HEK293T (cell line): ENCODE data around the gene KCNK16.
"Not testable (repeated sequence)": the region's sequence is repeated elsewhere in the genome, so short reads cannot be mapped to it uniquely, and the experiment has no call there.

ENCODE experiments used
- CTCF ChIA-PET: fragments of 350-600 bp; formaldehyde crosslinking; extraction: SDS; loops from one replicate; lab custom pipeline; 2021; ENCODE audit warnings: antibody characterized with exemption, inconsistent platforms; lab: Yijun Ruan, JAX
- POLR2A ChIA-PET: fragments of 350-600 bp; formaldehyde crosslinking; extraction: SDS; loops from one replicate; lab custom pipeline; 2020; ENCODE audit warnings: antibody characterized with exemption, inconsistent platforms; lab: Yijun Ruan, JAX
- DNase-seq: peaks from one replicate; pipeline ENCODE4 v3.0.0; 2012; ENCODE audit warnings: mixed read lengths; ENCODE audit errors: extremely low spot score
- ARNT ChIP-seq: fragments of 450-650 bp; IDR thresholded peaks from 2 replicates; pipeline ENCODE4 v1.6.1; 2017; ENCODE audit warnings: mild to moderate bottlenecking
- BHLHE40 ChIP-seq: fragments of 450-650 bp; IDR thresholded peaks from 2 replicates; pipeline ENCODE4 v1.6.1; 2016; ENCODE audit warnings: mild to moderate bottlenecking, moderate library complexity, borderline replicate concordance
- CTBP1 ChIP-seq: fragments of 450-650 bp; IDR thresholded peaks from 2 replicates; pipeline ENCODE4 v1.6.1; 2016; ENCODE audit warnings: borderline replicate concordance
- ELF4 ChIP-seq: fragments of 450-650 bp; IDR thresholded peaks from 2 replicates; pipeline ENCODE4 v1.6.1; 2017; ENCODE audit warnings: antibody characterized with exemption
- FOXA1 ChIP-seq: fragments of 450-650 bp; IDR thresholded peaks from 2 replicates; pipeline ENCODE4 v1.6.1; 2016; ENCODE audit warnings: mild to moderate bottlenecking
- FOXK2 ChIP-seq: fragments of 450-650 bp; IDR thresholded peaks from 2 replicates; pipeline ENCODE4 v1.6.1; 2016; ENCODE audit warnings: mild to moderate bottlenecking
- FOXM1 ChIP-seq: fragments of 450-650 bp; IDR thresholded peaks from 2 replicates; pipeline ENCODE4 v1.6.1; 2017; ENCODE audit warnings: mild to moderate bottlenecking, borderline replicate concordance
- HDGF ChIP-seq: fragments of 450-650 bp; IDR thresholded peaks from 2 replicates; pipeline ENCODE4 v1.6.1; 2017; ENCODE audit warnings: antibody characterized with exemption, borderline replicate concordance
- L3MBTL2 ChIP-seq: fragments of 450-650 bp; conservative IDR thresholded peaks from 2 replicates; pipeline ENCODE4 v1.6.1; 2016; ENCODE audit warnings: mild to moderate bottlenecking
- LEF1 ChIP-seq: fragments of 450-650 bp; IDR thresholded peaks from 2 replicates; pipeline ENCODE4 v1.6.1; 2017; ENCODE audit warnings: mild to moderate bottlenecking, borderline replicate concordance
- NFRKB ChIP-seq: fragments of 450-650 bp; IDR thresholded peaks from 2 replicates; pipeline ENCODE4 v1.6.1; 2016; ENCODE audit warnings: mild to moderate bottlenecking, moderate library complexity
- SP1 ChIP-seq: fragments of 450-650 bp; IDR thresholded peaks from 2 replicates; pipeline ENCODE4 v1.6.1; 2017
- SUZ12 ChIP-seq: fragments of 450-650 bp; IDR thresholded peaks from 2 replicates; pipeline ENCODE4 v1.6.1; 2016; ENCODE audit warnings: mild to moderate bottlenecking
- TARDBP ChIP-seq: fragments of 450-650 bp; IDR thresholded peaks from 2 replicates; pipeline ENCODE4 v1.6.1; 2016
- ZNF384 ChIP-seq: fragments of 450-650 bp; IDR thresholded peaks from 2 replicates; pipeline ENCODE4 v1.6.1; 2016
- TF ChIP-seq, protein P1 (sequence below): fragments of 450-650 bp; IDR thresholded peaks from 2 replicates; pipeline ENCODE4 v1.6.1; 2016

KCNK16 gene

DNA sequence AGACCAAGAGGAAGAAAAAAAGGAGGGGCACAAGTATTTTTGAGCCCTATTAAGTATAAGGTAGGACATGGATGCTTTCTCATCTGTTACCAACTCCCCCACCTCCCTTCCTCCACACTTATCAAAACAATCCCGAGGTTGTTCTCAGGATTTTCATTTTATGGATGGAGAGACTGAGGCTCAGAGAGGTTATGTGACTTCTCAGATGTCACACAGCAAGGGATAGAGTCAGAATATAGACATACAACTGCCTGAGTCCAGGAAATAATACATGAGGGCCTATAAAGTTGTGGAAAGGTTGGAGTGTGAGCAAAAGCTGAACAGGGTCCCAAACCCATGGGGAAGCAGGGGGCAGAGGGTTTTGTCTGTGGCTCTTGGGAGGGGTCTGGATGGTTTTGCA, 27.6 kb downstream of the KCNK16 start:
- ChIA-PET CTCF (no interaction called here), POLR2A (no interaction called here)
- no peak for DNase-seq
- TF ChIP-seq LEF1: no peak
- TF ChIP-seq, protein P1, sequence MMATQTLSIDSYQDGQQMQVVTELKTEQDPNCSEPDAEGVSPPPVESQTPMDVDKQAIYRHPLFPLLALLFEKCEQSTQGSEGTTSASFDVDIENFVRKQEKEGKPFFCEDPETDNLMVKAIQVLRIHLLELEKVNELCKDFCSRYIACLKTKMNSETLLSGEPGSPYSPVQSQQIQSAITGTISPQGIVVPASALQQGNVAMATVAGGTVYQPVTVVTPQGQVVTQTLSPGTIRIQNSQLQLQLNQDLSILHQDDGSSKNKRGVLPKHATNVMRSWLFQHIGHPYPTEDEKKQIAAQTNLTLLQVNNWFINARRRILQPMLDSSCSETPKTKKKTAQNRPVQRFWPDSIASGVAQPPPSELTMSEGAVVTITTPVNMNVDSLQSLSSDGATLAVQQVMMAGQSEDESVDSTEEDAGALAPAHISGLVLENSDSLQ: no peak
- no peak for TF ChIP-seq CTBP1
- no peak for TF ChIP-seq FOXM1
- TF ChIP-seq FOXA1: no peak
- TF ChIP-seq L3MBTL2: no peak
- no peak for TF ChIP-seq SP1
- no peak for TF ChIP-seq ZNF384
- TF ChIP-seq ARNT: no peak
- no peak for TF ChIP-seq NFRKB

DNA sequence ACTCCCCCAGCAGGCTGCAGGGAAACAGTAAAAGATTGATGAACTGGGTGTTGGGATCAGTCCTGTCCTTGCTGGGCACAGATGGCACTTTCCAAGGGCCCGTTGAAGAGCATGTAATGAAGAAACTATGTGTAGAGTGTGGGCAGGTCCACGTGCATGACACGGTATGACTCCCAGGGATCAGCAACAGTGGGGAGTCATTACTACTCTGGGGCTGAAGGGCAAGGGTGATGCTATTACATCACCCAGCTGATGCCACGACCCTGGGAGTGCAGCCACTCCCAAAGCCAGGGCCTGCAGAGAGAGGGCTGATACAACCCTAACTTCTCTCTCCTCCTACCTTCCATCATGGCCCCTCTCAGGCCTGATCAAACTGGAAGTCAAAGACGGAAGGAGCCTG, 28.4 kb downstream of the KCNK16 start:
- POLR2A ChIA-PET: no interaction called here
- CTCF ChIA-PET: no interaction called here
- DNase-seq: no peak
- TF ChIP-seq FOXA1 (no peak), CTBP1 (no peak), FOXK2 (no peak), BHLHE40 (no peak), TARDBP (no peak), L3MBTL2 (no peak), ARNT (no peak), NFRKB (no peak), FOXM1 (no peak), HDGF (no peak), SUZ12 (no peak), ELF4 (no peak), LEF1 (no peak), ZNF384 (no peak), SP1 (no peak)
- TF ChIP-seq, protein P1: no peak

DNA sequence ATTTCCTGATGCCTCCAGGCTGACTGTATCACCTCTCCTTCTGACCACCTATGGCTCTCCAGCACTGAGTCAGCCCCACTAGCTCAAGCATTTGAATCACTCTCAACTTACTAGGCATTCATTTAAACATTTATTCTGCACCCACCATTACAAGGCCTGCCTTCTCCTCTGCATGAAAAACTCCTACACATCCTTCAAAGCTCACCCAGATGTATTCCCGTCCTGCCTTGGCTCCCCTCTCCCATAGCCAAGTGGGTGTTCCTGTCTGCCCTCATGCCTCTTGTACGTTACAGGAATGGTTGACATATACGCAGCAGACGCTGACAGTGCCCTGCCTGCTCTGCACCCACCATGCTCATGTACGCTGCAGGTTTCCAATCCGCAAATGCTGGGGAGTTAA, 29.9 kb downstream of the KCNK16 start:
- ChIA-PET POLR2A (no interaction called here), CTCF (no interaction called here)
- no peak for TF ChIP-seq FOXA1
- TF ChIP-seq SP1: no peak
- no peak for TF ChIP-seq LEF1
- no peak for TF ChIP-seq FOXK2
- no peak for TF ChIP-seq HDGF
- no peak for DNase-seq

DNA sequence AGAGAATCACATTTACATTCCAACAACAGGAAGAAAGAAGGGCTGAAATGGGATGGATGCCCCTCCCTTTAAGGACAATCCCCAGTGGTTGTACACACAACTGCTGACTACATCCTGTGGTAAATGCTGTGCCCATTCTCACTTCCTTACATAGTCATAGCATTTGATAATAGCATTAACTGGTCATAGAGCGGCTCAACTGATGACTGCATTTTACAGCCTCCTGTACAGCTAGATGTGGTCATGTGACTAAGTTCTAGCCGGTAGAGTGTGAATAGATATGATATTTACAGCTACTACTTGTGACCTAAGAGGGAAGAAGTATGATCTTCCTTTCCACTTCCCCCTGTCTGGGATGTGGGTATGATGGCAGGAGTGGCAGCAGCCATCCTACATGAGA, 33.0 kb downstream of the KCNK16 start:
- CTCF ChIA-PET: interaction anchor here (0.6 kb wide), 1 partner anchor 124 kb away, joined by 3 read pairs; no protein-coding TSS in a partner anchor
- TF ChIP-seq FOXA1: no peak
- TF ChIP-seq, protein P1: no peak
- TF ChIP-seq ELF4: no peak
- no peak for TF ChIP-seq FOXM1
- TF ChIP-seq L3MBTL2: no peak
- no peak for TF ChIP-seq SUZ12
- TF ChIP-seq TARDBP: no peak
- no peak for TF ChIP-seq NFRKB
- TF ChIP-seq BHLHE40: no peak
- no peak for TF ChIP-seq ZNF384
- TF ChIP-seq LEF1: no peak
- TF ChIP-seq CTBP1: no peak
- no peak for TF ChIP-seq SP1
- no peak for TF ChIP-seq FOXK2
- TF ChIP-seq HDGF: no peak
- TF ChIP-seq ARNT: no peak
- POLR2A ChIA-PET: no interaction called here
- no peak for DNase-seq

DNA sequence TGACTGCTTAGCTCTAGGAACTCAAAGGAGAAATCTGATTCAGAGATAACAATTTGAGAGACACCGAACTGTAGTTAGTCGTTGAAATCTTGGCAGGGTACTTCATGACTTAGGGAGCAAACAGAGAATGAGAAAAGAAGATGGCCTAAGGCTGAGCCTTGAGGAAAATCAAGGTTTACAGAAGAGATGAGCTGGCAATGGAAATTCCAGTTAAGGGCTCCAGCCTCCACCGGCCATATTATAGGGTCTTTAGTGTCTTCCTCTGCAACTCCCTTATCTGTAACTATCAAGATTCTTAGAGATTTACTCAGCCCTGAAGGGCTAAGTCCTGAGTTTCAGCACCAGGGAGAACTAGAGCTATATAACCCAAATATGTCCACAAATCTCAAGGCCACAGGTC, 34.9 kb downstream of the KCNK16 start:
- TF ChIP-seq CTBP1: no peak
- no peak for TF ChIP-seq TARDBP
- TF ChIP-seq BHLHE40: no peak
- TF ChIP-seq NFRKB: no peak
- TF ChIP-seq FOXM1: no peak
- TF ChIP-seq L3MBTL2: no peak
- no peak for TF ChIP-seq SP1
- TF ChIP-seq SUZ12: no peak
- TF ChIP-seq, protein P1: no peak
- TF ChIP-seq FOXA1: no peak
- TF ChIP-seq ARNT: no peak
- TF ChIP-seq ELF4: no peak
- no peak for TF ChIP-seq LEF1
- no peak for TF ChIP-seq ZNF384
- DNase-seq: no peak
- ChIA-PET CTCF (interaction anchor here (0.6 kb wide), 1 partner anchor 278 kb away, joined by 3 read pairs; no protein-coding TSS in a partner anchor), POLR2A (no interaction called here)

DNA sequence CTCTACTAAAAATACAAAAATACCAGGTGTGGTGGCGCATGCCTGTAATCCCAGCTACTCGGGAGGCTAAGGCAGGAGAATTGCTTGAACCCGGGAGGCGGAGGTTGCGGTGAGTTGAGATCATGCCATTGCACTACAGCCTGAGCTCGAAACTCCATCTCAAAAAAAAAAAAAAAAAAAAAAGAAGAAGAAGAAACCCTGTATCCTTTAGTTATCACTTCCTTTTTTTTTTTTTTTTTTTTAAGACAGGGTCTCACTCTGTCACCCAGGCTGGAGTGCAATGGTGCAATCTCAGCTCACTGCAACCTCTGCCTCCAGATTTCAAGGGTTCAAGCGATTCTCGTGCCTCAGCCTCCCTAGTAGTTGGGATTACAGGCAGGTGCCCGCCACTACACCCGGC, 35.9 kb downstream of the KCNK16 start:
- CTCF ChIA-PET: interaction anchor here (0.6 to 1.3 kb wide), 3 partner anchors 24 to 1787 kb away, joined by 3 to 5 read pairs (median 3); partner anchors contain the start of gene CCDC167

More for the DNA sequence above, 35.9 kb downstream of the KCNK16 start:
- POLR2A ChIA-PET, DNase-seq: not testable (repeated sequence)
